ENCODE measurements around the gene NIFK. TPM values are rescaled to one million over a fixed set of nuclear protein-coding genes. Genes with fewer than 3 reads are reported as not detected.

The NIFK gene
- total RNA-seq, 2 experiments from 2014 or later = 78.1 to 107 TPM

GRCh38 chr2:121748202-121748601 is 11.5 kb upstream of the NIFK start:
- Histone ChIP-seq H3K79me2 (ENCODE audit: insufficient read depth, low read depth, low read length) (no peaks in the 10 kb centered on the region), H2AFZ (ENCODE audit: low read length) (peak overlapping the region; percentile 10; the same call in 1 of the 2 replicates), H3K4me2 (ENCODE audit: low read length) (no peak overlapping the region), H3K4me3 (ENCODE audit: low read depth, low read length, poor library complexity, severe bottlenecking) (no peak overlapping the region), H3K27ac (ENCODE audit: low read depth, low read length, poor library complexity, severe bottlenecking) (no peak overlapping the region), H3K36me3 (ENCODE audit: insufficient read depth, low read length) (no peaks in the 10 kb centered on the region), H3K9me3 (ENCODE audit: low read length) (peaks cover 5% of the 10 kb centered on the region), H4K20me1 (ENCODE audit: insufficient read depth, low read length) (no peaks in the 10 kb centered on the region), H3K4me1 (ENCODE audit: insufficient read depth, low read length, poor library complexity, severe bottlenecking) (no peaks in the 10 kb centered on the region), H3K9me2 (ENCODE audit: insufficient read depth, low read length) (no peaks in the 10 kb centered on the region)
- POLR2A ChIA-PET = interaction anchor here (0.6 to 0.9 kb wide), 2 partner anchors 346 to 912 kb away, joined by 3 read pairs; no protein-coding TSS in a partner anchor
- peak; percentile 36 for DNase-seq (ENCODE audit: low spot score)
- BruUV-seq (replicated peaks) = no TSS peak
- intact Hi-C loops (cut with micrococcal nuclease; ENCODE audit: unreplicated experiment) = no loop called here
- TF ChIP-seq EZH2phosphoT487 (IDR thresholded peaks at IDR 0.05; ENCODE audit: borderline replicate concordance, low read depth, low read length) (no peak), CTCF (conservative IDR thresholded peaks at IDR 0.05; ENCODE audit: low read length) (peak; percentile 64)
- CTCF ChIA-PET (ENCODE audit: unreplicated experiment) = no interaction called here

GRCh38 chr2:121746071-121746578 is 9.4 kb upstream of the NIFK start:
- Histone ChIP-seq H3K9me2 (ENCODE audit: insufficient read depth, low read length) (no peaks in the 10 kb centered on the region), H3K4me3 (ENCODE audit: low read depth, low read length, poor library complexity, severe bottlenecking) (no peak overlapping the region), H2AFZ (ENCODE audit: low read length) (no peak overlapping the region), H3K36me3 (ENCODE audit: insufficient read depth, low read length) (no peaks in the 10 kb centered on the region), H4K20me1 (ENCODE audit: insufficient read depth, low read length) (no peaks in the 10 kb centered on the region), H3K9me3 (ENCODE audit: low read length) (peaks cover 5% of the 10 kb centered on the region), H3K4me1 (ENCODE audit: insufficient read depth, low read length, poor library complexity, severe bottlenecking) (no peaks in the 10 kb centered on the region), H3K27ac (ENCODE audit: low read depth, low read length, poor library complexity, severe bottlenecking) (no peak overlapping the region), H3K79me2 (ENCODE audit: insufficient read depth, low read depth, low read length) (no peaks in the 10 kb centered on the region), H3K4me2 (ENCODE audit: low read length) (no peak overlapping the region)
- ChIA-PET CTCF (ENCODE audit: unreplicated experiment) (no interaction called here), POLR2A (no interaction called here)
- intact Hi-C loops (cut with micrococcal nuclease; ENCODE audit: unreplicated experiment) = no loop called here
- no peak for DNase-seq (ENCODE audit: low spot score)
- TF ChIP-seq CTCF (conservative IDR thresholded peaks at IDR 0.05; ENCODE audit: low read length) = no peak
- no peak for TF ChIP-seq EZH2phosphoT487 (IDR thresholded peaks at IDR 0.05; ENCODE audit: borderline replicate concordance, low read depth, low read length)
- no TSS peak for BruUV-seq (replicated peaks)

- no TSS peak for BruUV-seq (replicated peaks)
- intact Hi-C loops (cut with micrococcal nuclease; ENCODE audit: unreplicated experiment) = no loop called here
- POLR2A ChIA-PET = no interaction called here
These were observed 4.8 kb upstream of the NIFK start for GRCh38 chr2:121741450-121741849.

More at GRCh38 chr2:121741450-121741849, 4.8 kb upstream of the NIFK start:
- Histone ChIP-seq H4K20me1 (ENCODE audit: insufficient read depth, low read length) (no peaks in the 10 kb centered on the region), H3K9me3 (ENCODE audit: low read length) (no peaks in the 10 kb centered on the region), H3K79me2 (ENCODE audit: insufficient read depth, low read depth, low read length) (peaks cover 2% of the 10 kb centered on the region; the same call in 1 of the 2 replicates), H3K9me2 (ENCODE audit: insufficient read depth, low read length) (no peaks in the 10 kb centered on the region), H3K4me3 (ENCODE audit: low read depth, low read length, poor library complexity, severe bottlenecking) (no peak overlapping the region), H2AFZ (ENCODE audit: low read length) (no peak overlapping the region), H3K4me2 (ENCODE audit: low read length) (no peak overlapping the region), H3K36me3 (ENCODE audit: insufficient read depth, low read length) (no peaks in the 10 kb centered on the region), H3K27ac (ENCODE audit: low read depth, low read length, poor library complexity, severe bottlenecking) (no peak overlapping the region), H3K4me1 (ENCODE audit: insufficient read depth, low read length, poor library complexity, severe bottlenecking) (peaks cover 5% of the 10 kb centered on the region)
- CTCF ChIA-PET (ENCODE audit: unreplicated experiment) = no interaction called here
- DNase-seq (ENCODE audit: low spot score) = no peak
- TF ChIP-seq EZH2phosphoT487 (IDR thresholded peaks at IDR 0.05; ENCODE audit: borderline replicate concordance, low read depth, low read length) (no peak), CTCF (conservative IDR thresholded peaks at IDR 0.05; ENCODE audit: low read length) (no peak)
